ENCODE data around the gene SPO11. TPM values are rescaled to one million over a fixed set of nuclear protein-coding genes. Genes with fewer than 3 reads are reported as not detected.

The SPO11 gene
- total RNA-seq, 4 donors from 2014 or later: not detected

- DNase-seq: no peak
- Histone ChIP-seq H3K27me3 (no peaks in the 10 kb centered on the region), H3K36me3 (no peaks in the 10 kb centered on the region), H3K4me1 (no peaks in the 10 kb centered on the region), H3K9me3 (no peaks in the 10 kb centered on the region), H3K27ac (no peak overlapping the region), H3K4me3 (no peak overlapping the region)
- no peak for TF ChIP-seq POLR2A (IDR thresholded peaks at IDR 0.05)
- no peak for TF ChIP-seq CTCF (IDR thresholded peaks at IDR 0.05)
These were observed 17.5 kb upstream of the SPO11 start for GRCh38 chr20:57312138-57312537.

GRCh38 chr20:57313230-57313629 lies 16.4 kb upstream of the SPO11 start:
- no peaks in the 10 kb centered on the region for H3K27me3 ChIP-seq

GRCh38 chr20:57313951-57314350 lies 15.7 kb upstream of the SPO11 start:
- no peak for DNase-seq
- H3K36me3 ChIP-seq: no peaks in the 10 kb centered on the region
- no peak overlapping the region for H3K4me3 ChIP-seq
- no peaks in the 10 kb centered on the region for H3K4me1 ChIP-seq
- H3K9me3 ChIP-seq: no peaks in the 10 kb centered on the region
- TF ChIP-seq CTCF (IDR thresholded peaks at IDR 0.05) (no peak), POLR2A (IDR thresholded peaks at IDR 0.05) (no peak)
- H3K27me3 ChIP-seq: no peaks in the 10 kb centered on the region
- no peak overlapping the region for H3K27ac ChIP-seq

More at GRCh38 chr20:57313230-57313629, 16.4 kb upstream of the SPO11 start:
- H3K4me1 ChIP-seq: no peaks in the 10 kb centered on the region
- no peak overlapping the region for H3K4me3 ChIP-seq
- TF ChIP-seq CTCF (IDR thresholded peaks at IDR 0.05): no peak
- TF ChIP-seq POLR2A (IDR thresholded peaks at IDR 0.05): no peak
- no peak overlapping the region for H3K27ac ChIP-seq
- H3K9me3 ChIP-seq: no peaks in the 10 kb centered on the region
- no peak for DNase-seq
- H3K36me3 ChIP-seq: no peaks in the 10 kb centered on the region

- no peak overlapping the region for H3K27ac ChIP-seq
- TF ChIP-seq POLR2A (IDR thresholded peaks at IDR 0.05) (no peak), CTCF (IDR thresholded peaks at IDR 0.05) (no peak)
- H3K4me3 ChIP-seq: no peak overlapping the region
- H3K4me1 ChIP-seq: no peaks in the 10 kb centered on the region
- H3K27me3 ChIP-seq: no peaks in the 10 kb centered on the region
- no peak for DNase-seq
- no peaks in the 10 kb centered on the region for H3K36me3 ChIP-seq
- no peaks in the 10 kb centered on the region for H3K9me3 ChIP-seq
These were observed 14.3 kb upstream of the SPO11 start for GRCh38 chr20:57315083-57315975.

GRCh38 chr20:57315976-57316480 lies 13.6 kb upstream of the SPO11 start:
- no peaks in the 10 kb centered on the region for H3K36me3 ChIP-seq
- no peaks in the 10 kb centered on the region for H3K4me1 ChIP-seq
- TF ChIP-seq POLR2A (IDR thresholded peaks at IDR 0.05) (no peak), CTCF (IDR thresholded peaks at IDR 0.05) (no peak)
- no peaks in the 10 kb centered on the region for H3K27me3 ChIP-seq
- no peak overlapping the region for H3K4me3 ChIP-seq
- no peak for DNase-seq
- no peak overlapping the region for H3K27ac ChIP-seq
- no peaks in the 10 kb centered on the region for H3K9me3 ChIP-seq

Data from Peyer's patch (tissue), 4 donors.